Nephron (organoid): ENCODE measurements around the gene TMPRSS11F.
A peak's percentile ranks its signal among the peaks of the same experiment; 100 is the strongest.
"Not testable (repeated sequence)": the region's sequence is repeated elsewhere in the genome, so short reads cannot be mapped to it uniquely, and the experiment has no call there.

Experiments used
- H3K27ac Mint-ChIP-seq, 3 experiments: 2 replicates each; pipeline ENCODE4 v1.8.0; 2020; ENCODE audit warnings: mixed read lengths in 3 of 3, mild to moderate bottlenecking in 2 of 3, moderate library complexity in 1 of 3
- H3K27me3 Mint-ChIP-seq: 2 replicates; pipeline ENCODE4 v1.8.0; 2021; ENCODE audit warnings: low read depth, mild to moderate bottlenecking, moderate library complexity, mixed read lengths
- H3K36me3 Mint-ChIP-seq: 2 replicates; pipeline ENCODE4 v1.8.0; 2020; ENCODE audit warnings: low read depth, mixed read lengths
- H3K4me1 Mint-ChIP-seq: 2 replicates; pipeline ENCODE4 v1.8.0; 2020; ENCODE audit warnings: mixed read lengths
- H3K4me3 Mint-ChIP-seq, 3 experiments: 2 replicates each; pipeline ENCODE4 v1.8.0; 2020; ENCODE audit warnings: mild to moderate bottlenecking in 3 of 3, mixed read lengths in 3 of 3, moderate library complexity in 2 of 3
- H3K9me3 Mint-ChIP-seq: 2 replicates; pipeline ENCODE4 v1.8.0; 2020; ENCODE audit warnings: mixed read lengths
- TF ChIP-seq, protein P1 (sequence below), 3 experiments: fragments of 200-600 bp; sonication (generic); IDR thresholded peaks; one replicate each; pipeline ENCODE4 v1.5.0; 2021; ENCODE audit warnings: antibody characterized with exemption in 3 of 3; ENCODE audit not compliant: unreplicated experiment in 3 of 3

Gene TMPRSS11F

DNA sequence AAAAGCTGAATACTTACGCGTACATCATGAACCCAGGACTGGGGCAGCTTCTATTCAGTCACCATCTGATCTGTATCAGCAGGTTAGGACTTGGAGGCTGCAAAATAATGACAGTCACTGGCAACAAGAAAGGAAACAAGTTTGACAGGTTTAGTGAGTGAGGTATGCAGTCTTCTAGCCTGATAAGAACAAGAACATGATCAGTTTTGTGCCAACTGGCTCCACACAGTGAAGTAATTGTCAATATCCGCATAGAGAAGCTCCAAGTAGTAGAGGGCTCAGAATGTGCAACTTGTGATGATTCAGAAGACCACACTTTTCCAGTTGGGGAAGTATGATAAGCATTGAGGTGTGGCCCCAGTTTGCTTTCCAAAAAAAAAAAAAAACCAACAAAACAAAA, at the start of gene TMPRSS11F:
Gene TMPRSS11F, minus strand, starts transcription at position 77 of the 400 bp plus-strand sequence. Its CDS starts 49 bp downstream, at position 28.
- Mint-ChIP-seq H3K4me3 (no peak within 1 kb of the TSS), H3K27me3 (no peaks in the 10 kb centered on the region), H3K4me1 (no peaks in the 10 kb centered on the region), H3K27ac (no peak within 1 kb of the TSS), H3K9me3 (peaks cover 2% of the 10 kb centered on the region), H3K36me3 (no peaks in the 10 kb centered on the region)
- TF ChIP-seq, protein P1, sequence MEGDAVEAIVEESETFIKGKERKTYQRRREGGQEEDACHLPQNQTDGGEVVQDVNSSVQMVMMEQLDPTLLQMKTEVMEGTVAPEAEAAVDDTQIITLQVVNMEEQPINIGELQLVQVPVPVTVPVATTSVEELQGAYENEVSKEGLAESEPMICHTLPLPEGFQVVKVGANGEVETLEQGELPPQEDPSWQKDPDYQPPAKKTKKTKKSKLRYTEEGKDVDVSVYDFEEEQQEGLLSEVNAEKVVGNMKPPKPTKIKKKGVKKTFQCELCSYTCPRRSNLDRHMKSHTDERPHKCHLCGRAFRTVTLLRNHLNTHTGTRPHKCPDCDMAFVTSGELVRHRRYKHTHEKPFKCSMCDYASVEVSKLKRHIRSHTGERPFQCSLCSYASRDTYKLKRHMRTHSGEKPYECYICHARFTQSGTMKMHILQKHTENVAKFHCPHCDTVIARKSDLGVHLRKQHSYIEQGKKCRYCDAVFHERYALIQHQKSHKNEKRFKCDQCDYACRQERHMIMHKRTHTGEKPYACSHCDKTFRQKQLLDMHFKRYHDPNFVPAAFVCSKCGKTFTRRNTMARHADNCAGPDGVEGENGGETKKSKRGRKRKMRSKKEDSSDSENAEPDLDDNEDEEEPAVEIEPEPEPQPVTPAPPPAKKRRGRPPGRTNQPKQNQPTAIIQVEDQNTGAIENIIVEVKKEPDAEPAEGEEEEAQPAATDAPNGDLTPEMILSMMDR (IDR thresholded peaks at IDR 0.05; ENCODE audit: unreplicated experiment in 3 of 3): no peak

GRCh38 chr4:68176904-68177303, 47.2 kb upstream of the TMPRSS11F start:
- no peaks in the 10 kb centered on the region for H3K9me3 Mint-ChIP-seq
- H3K4me3 Mint-ChIP-seq: no peak overlapping the region
- H3K27me3 Mint-ChIP-seq: no peaks in the 10 kb centered on the region
- TF ChIP-seq, protein P1 (IDR thresholded peaks at IDR 0.05; ENCODE audit: unreplicated experiment in 3 of 3): no peak
- no peaks in the 10 kb centered on the region for H3K4me1 Mint-ChIP-seq
- no peaks in the 10 kb centered on the region for H3K36me3 Mint-ChIP-seq
- no peak overlapping the region for H3K27ac Mint-ChIP-seq

GRCh38 chr4:68176500-68176899, 46.8 kb upstream of the TMPRSS11F start:
- Mint-ChIP-seq H3K27ac (no peak overlapping the region), H3K27me3 (no peaks in the 10 kb centered on the region), H3K9me3 (no peaks in the 10 kb centered on the region), H3K36me3 (no peaks in the 10 kb centered on the region), H3K4me1 (no peaks in the 10 kb centered on the region), H3K4me3 (no peak overlapping the region)
- TF ChIP-seq, protein P1 (IDR thresholded peaks at IDR 0.05; ENCODE audit: unreplicated experiment in 3 of 3): peak in 1 of 3 experiments; percentile 11

- H3K27me3 Mint-ChIP-seq: no peaks in the 10 kb centered on the region
- H3K9me3 Mint-ChIP-seq: no peaks in the 10 kb centered on the region
- no peaks in the 10 kb centered on the region for H3K4me1 Mint-ChIP-seq
- H3K27ac Mint-ChIP-seq: no peak overlapping the region
- no peaks in the 10 kb centered on the region for H3K36me3 Mint-ChIP-seq
- H3K4me3 Mint-ChIP-seq: no peak overlapping the region
- TF ChIP-seq, protein P1 (IDR thresholded peaks at IDR 0.05; ENCODE audit: unreplicated experiment in 3 of 3): peak; percentile 66 to 80 (median 73)
Measured at GRCh38 chr4:68175562-68176155, 46.0 kb upstream of the TMPRSS11F start.

DNA sequence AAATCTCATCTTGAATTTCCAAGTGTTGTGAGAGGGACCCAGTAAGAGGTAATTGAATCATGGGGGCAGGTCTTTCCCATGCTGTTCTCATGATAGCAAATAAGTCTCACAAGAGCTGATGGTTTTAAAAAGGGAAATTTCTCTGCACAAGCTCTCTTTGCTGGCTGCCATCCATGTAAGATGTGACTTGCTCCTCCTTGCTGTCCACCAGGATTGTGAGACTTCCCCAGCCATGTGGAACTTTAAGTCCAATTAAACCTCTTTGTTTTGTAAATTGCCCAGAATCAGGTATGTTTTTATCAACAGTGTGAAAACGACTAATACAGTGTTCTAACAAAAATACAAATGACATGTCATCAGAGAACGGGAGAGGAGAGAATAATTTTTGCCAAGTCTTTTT, 44.7 kb upstream of the TMPRSS11F start:
- H3K36me3 Mint-ChIP-seq, H3K4me1 Mint-ChIP-seq, H3K4me3 Mint-ChIP-seq, H3K9me3 Mint-ChIP-seq, H3K27ac Mint-ChIP-seq, H3K27me3 Mint-ChIP-seq: not testable (repeated sequence)

GRCh38 chr4:68172147-68172546, 42.5 kb upstream of the TMPRSS11F start:
- not testable (repeated sequence) for H3K27ac Mint-ChIP-seq, H3K4me1 Mint-ChIP-seq, H3K4me3 Mint-ChIP-seq

GRCh38 chr4:68167706-68168105, 38.0 kb upstream of the TMPRSS11F start:
- Mint-ChIP-seq H3K9me3 (no peaks in the 10 kb centered on the region), H3K4me3 (no peak overlapping the region), H3K4me1 (no peaks in the 10 kb centered on the region), H3K27ac (no peak overlapping the region), H3K27me3 (peaks cover 4% of the 10 kb centered on the region), H3K36me3 (no peaks in the 10 kb centered on the region)
- TF ChIP-seq, protein P1 (IDR thresholded peaks at IDR 0.05; ENCODE audit: unreplicated experiment in 3 of 3): no peak

More at GRCh38 chr4:68172147-68172546, 42.5 kb upstream of the TMPRSS11F start:
- H3K36me3 Mint-ChIP-seq, H3K27me3 Mint-ChIP-seq, H3K9me3 Mint-ChIP-seq: not testable (repeated sequence)
